Measurements from ENCODE around the gene MNT.

The MNT gene

DNA sequence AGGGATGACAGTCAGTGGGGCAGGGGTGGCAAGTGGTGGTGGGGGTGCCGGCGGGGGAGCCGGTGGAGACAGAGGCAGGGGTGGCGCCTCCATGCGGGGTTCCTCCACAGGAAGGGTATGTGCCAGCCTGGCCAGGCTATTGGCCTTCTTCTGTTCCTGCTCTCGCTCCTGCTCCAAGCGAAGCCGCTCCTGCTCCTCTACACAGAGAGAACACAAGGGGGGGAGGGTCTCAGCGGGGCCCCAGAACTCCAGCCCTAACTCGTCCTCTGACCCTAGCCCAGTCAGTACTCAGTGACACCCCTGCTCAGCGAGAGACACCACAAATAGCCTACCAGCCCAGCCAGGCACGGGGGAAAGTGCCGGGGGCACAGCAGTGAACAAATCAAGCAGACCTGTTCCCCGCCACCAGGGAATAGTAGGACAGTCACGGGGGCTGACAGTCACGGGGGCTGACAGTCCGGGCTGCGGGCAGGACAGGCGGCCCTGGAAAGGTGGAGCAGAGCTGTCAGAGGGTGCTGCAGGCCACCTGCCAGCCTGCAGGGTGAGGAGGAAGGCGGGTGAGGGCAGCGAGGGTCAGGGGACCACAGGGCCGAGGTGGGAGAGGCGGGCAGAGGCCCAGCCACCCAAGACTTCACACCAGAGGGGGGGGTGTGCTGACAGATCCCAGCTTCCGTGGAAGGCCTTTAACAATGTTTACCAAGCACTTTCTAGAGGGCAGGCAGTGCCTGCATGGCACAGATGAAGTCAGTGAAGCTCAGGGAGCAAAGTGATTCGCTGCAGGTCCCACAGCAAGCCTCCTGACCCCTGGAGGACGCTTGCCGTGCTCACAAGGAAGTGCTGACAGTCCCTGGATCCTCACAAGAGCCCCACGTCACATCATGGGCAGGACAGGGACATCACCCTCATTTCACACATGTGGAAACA lies 5.3 kb downstream of the MNT start:
- DNase-seq: no peak

DNA sequence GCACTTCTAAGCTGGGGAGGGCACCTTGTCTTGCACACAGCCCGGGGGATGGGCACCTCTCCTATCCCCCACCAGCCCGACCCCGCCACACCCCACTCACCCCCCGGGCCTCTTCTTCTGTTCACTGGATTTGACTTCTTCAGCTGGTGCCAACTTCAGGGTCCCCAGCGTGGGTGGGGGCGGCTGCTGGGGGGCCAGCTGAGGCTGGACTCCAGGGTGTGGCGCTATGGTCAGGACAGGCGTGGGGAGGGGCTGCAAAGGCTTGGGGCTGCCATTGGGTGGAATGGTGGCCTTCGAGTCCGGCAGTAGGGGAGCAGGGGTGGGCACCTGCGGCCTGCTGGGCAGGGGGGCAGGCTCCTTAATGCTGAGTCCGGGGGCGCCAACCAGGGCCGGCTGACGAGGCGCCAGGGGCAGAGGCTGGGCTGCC lies 6.1 kb downstream of the MNT start:
- no peak for DNase-seq

DNA sequence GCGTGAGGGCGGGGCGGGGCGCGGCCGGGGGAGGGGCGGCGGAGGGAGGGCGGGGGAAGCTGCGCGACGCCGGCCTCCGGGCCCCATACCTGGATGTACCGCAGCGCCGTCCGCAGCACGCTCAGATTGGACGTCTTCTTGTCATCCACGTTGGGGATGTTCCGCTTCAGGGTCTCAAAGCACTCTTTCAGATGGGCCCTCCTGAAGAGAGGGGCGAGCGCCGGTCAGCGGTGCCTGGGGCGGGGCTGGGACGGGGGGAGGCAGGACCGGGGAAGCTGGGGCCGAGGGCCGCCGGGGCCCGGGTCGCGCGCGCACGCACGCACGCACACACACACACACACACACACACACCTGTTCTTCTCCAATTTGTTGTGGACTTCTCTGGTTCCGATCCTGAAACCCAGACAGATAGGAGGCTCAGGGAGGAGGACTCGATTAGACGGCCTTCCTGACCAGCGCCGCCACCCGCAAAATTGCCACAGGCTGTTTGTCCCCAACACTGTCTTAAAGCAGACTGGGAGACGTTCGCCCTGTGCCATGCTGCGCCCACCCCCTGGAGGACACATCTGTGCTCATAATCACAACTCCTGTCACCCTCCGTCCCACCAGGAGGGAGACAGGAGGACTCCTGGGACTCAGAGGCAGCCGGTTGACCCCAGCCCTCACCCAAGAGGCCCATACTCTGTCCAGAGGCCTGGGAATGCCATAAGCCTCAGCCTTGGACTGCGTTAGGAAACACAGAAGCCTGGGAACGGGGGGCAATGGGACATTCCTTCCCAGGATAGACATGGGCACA lies 6.7 kb downstream of the MNT start:
- DNase-seq: no peak

DNA sequence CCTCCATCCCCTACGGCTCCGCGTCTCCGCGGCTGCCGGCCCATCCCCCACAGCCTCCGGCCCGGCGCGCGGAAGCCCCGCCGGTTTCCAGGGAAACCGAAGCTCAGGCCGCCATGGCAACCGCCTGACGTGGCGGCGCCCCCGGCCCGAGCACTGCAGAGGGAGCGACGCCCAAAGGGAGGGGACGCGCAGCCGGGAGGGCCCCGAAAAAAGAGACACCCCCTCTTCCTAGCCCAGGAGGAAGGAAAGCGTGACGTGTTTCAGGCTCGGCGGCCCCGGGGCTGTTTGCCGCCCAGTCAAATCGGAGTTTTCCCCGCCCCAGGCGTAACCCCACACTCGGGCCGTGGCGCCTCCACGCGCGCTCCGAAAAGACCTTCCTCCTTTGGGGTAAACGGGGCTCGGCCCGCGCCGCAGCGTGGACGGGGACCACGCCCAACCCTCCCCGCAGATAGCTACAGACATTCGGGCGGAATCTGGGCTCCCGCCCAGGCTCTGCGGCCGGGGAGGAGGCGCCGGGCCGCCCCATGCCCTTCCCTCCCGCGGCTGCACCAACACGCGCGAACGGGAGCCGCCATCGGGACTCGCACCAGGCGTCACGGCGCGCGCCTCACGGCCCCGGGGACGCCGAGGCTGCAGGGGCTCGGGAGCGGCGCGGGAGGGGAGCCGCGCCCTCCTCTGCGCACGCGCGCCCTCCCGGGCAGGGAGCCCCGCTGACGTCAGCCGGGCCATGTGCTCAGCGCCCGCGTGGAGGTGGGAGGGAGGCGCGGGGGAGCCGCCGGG lies 7.5 kb downstream of the MNT start:
- DNase-seq: peak; percentile 96

DNA sequence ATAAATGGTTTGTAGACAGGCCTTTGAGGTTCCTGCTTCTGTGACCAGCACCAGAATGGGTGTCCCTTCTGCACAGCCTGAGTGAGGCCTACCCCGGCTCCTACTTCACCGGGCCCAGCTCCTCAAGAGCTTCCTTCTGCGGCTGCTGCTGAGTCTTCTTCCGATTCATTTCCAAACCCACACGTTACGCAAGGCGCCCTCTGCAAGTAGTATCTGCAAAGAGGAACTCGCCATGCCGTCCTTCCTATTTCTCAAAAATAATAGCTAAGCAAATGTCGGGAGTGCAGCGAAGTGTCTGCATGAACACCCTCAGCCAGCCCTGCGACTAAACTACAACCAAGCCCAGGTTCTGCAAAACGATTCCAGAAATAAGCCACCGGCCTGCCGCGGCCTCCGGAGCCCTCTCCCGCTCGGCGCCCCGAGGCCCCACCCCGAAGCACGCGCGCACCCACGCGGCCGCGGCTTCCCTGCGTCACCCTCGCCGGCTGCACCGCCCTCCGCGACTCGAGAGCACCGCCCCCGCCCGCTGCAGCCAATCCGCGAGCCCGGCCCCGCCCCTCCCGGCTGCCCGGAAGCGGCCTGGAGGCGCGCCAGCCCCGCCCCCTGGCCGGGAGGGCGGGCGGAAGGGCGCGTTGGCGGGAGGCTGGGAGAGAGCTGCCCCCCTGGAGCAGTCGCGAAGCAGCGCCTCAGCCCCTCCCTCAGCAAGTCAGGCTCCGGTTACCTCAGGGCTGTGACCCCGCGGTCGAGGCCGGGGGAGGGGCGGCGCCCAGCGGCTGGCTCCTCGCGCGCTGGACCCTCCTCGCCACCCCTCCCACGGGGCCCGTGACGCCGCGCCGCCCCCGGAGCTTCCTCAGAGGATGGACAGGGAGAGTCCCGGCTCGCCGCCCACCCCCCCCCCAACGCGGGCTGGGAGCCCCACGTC lies 8.3 kb downstream of the MNT start:
- DNase-seq: peak; percentile 98

DNA sequence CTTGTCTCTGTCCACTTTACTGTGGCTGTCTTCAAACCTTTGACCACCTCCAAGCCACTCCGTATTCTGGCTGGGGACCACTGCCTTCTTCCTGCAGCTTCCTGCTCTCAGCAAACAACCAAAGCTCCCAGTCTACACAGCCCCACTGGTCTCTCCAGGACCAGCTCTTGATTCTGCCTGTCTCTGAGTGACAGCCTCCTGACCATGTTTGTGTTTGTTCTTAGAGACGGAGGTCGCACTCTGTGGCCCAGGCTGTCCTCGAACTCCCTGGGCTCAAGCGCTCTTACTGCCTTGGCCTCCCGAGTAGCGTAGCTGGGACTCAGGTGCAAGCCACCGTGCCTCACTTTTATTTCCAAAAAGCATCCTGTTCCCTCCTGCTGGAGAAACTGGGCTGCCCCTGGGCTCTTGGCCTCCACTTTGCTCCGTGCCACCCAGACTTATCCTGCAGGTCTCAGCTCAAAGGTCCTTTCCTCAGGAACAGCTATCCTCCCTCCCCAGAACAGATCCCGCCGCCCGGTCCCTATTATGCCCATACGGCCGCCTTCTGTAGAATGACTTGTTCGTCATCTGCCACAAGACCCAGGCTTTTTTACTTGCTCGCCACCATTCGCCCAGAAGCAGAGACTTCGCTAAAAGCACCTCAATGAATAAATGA lies 9.1 kb downstream of the MNT start:
- no peak for DNase-seq

DNA sequence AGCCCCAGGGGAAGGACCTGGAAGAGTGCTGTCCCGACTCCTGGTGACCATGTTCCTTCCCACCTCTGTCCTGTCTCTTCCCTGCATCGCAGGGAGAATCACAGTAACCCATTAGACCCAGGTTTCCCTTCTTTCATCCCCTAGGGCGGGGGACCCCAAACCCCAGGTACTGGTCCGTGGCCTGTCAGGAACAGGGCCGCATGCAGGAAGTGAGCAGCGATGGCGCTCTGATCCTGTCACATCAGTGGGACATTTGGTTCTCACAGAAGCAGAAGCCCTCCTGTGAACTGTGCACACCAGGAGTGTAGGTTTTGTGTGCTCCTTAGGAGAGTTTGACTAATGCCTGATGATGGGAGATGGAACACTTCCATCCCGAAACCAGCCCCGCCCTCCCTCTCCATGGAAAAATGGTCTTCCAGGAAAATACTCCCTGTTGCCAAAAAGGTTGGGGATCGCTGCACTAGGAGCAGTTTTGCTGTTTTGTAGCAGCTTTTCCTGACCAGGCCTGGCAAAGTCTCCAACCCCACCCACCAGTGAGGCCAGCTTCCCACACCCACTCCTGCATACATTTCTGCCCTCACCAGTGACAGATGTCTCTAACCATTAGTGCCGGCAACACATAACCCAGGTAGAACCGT lies 10.5 kb downstream of the MNT start:
- DNase-seq: no peak

DNA sequence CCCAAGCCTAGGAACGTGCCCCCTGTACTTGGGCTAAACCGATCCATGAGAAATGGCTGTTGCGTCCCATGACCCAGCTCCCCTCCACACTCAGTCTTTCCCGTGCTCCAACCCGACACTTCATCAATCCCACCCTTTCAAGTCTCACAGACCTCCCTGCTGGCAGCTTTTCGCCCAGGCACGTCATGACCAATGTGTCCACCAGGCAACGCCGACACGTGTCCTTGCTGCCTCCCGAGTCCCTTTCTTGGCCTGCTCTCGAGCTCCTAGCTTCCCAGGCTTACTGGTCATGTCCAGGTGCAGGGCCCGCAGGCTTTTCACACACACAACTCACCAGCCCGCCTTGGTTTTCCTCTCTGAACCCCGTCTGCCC lies 12.2 kb downstream of the MNT start:
- DNase-seq: no peak

DNA sequence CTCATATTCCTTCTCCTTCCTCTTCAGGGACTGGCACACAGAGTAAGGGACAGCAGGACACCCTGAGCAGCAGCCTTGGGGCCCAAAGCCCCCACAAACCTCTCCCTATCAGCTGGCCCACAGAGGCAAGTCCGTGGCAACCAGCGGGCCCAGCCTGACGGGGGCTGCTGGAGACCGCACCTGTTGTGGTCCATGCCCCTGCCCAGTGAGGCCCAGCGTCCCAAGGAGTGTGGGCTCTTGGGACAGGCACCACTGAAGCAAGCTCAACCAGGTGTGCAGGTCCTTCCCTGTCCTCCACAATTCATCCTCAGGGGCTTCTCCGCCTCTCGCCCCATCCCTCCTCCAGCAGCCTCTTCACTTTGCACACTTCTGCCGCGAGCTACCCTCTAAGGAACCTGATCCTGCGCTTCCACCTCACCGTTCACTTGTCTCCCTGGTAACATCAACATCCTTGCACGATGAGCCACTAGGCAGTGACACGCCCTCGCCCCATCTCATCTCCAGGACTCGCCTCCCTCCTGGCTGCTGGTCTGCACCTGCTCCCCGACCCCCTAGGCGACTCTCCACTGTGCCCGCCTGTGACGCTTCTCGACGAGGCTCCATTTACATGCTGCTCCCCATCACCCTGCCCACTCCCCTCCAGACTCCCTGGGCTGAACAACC lies 12.7 kb downstream of the MNT start:
- no peak for DNase-seq

DNA sequence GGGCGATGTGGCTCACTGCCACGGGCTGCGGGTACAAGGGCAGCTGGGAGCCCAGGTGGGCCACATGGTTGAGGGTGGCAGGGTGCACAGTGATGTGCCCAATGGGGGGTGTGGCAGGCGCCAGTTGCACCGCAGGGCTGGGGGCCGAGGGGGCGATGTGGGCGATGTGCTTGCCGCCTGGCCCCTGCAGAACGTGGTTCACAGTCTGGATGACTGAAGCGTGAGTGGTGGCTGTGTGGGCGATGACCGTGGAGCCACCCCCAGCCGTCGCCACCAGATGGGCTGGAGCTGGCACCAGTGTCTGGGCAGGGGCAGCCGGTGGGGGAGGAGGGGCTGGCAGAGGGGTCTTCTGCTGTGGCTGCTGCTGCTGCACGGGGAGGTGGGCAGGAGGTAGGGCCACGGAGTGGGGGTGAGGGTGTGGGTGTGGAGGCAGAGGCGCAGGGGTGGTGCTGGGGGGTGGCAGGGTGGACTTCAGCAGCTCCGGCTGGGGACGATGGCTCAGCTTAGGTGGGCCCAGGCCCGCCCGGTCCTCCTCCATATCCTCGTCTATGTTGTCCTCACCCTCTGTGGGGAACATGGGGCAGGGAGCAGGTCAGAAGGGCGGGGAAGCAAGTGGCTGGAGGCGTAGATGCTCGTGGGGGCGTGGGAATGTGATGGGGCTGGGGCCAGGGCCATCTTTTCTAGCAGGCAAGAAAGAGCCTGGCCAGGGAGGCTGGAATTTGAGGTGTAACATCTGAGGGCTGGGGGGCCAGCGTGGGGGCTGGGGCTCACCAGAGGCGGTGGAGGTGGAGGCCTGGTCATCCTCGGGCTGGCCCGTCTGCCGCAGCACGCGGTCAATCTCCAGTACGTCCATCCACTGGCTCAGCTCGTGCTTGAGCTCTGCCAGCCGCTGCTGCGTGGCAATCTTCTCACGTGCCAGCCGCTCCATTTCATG lies 13.5 kb downstream of the MNT start:
- DNase-seq: no peak

DNA sequence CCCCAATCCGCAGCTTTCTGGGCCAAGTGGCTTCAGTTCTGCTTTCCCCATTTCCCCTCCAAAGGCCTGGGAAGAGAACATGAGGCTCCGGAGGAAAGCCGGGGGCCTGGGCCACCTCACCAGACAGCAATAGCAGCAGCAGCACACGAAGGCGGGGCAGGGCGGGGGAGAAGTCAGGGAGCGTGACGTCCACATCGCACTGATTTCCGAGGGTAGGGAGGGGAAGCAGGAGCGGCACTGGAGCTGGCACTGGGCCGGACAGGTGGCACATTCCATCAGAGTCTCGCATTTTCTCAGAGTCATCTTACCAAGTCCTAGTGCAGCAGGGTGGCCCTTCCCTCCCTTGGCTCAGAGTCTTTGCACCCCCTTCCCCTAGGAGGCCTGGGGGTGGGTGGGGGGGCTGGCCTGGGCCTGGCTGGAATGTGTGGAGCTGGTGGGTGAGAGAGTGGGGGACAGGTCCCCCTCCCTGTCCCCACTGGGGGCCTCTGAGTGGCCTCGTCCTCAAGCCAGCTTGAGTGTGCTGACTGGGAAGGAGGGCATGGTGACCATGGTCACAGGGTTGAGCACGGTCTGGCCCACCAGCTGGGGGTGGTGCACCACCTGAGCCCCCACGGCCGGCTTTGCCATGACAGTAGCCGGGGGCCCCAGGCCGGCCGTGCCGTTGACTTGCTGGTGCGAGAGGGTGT lies 14.3 kb downstream of the MNT start:
- DNase-seq: no peak

DNA sequence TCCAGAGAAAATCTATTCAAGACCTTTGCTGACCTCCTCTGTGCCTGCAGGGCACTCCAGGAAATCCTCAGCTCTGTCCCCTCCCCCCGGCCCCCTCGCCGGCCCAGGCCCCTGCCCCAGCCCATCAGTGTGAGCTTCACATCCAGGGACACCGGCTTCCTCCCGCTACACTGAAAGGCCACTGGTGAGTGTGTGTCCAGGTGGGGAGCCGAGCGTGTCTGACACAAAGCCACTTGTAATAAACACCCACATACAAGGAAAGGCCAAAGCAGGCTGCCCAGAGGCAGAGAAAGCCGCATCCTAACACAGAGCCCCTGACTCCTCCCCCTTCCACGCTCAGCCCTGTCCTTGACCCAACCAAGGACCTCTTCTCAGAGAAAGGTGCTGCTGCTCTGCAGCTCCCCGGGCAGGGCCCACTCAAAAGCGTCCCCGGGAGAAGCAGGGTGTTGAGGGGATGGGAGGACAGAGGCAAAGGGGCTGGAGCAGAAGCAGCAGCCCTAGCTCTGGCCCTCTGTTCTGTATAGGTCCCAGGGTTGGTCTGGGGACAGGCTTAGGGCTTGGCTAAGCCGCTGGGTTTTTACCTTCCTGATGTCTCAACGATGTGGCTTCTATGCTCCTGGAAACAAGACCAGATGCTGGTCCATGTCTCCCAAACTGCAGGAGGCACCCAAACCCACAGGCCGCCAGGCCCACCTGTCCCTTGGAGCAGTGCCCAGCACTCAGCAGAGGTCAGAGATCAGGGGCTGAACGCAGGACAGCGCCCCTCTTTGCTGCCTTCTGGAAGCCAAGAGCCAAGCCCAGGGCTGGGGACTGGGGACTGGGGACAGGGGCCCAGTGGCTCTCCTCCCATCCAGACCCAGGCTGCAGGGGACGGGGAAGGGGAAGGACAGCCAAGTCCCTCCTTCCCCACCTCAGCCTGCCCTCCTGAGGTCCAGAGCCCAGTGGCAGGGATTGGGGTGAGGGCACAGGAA lies 15.3 kb downstream of the MNT start:
- no peak for DNase-seq

DNA sequence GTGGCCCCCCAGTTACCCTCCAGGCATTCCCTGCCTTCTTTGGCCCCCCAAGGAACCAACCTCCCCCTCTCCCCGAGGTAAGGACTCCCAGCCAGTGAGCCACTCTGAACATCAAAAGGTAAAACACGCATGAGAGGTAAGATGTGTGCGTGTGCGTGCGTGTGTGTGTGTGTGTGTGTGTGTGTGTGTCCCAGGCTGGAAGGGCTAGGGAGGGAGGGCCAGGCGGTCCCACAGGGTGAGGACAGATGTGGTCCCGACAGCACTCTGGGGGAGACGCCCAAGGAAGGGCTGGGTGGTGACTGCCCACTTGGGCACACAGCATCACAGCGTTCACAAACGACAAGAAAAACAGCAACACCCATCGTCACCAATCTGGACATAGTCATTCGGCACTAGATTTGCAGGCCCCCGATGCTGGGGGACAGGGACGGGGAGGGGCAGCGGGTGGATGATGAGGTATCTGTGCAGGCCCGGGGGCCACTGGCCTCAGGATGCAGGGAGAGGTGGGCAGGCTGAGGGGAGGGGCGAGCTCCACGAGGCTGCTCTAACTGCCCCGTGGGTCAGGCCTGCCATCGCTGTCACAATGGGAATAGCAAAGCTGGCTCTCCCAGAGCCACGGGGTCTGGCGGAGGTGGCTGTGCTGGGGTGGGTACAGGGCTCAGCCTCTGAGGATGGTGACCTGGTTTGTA lies 16.3 kb downstream of the MNT start:
- DNase-seq: no peak

DNA sequence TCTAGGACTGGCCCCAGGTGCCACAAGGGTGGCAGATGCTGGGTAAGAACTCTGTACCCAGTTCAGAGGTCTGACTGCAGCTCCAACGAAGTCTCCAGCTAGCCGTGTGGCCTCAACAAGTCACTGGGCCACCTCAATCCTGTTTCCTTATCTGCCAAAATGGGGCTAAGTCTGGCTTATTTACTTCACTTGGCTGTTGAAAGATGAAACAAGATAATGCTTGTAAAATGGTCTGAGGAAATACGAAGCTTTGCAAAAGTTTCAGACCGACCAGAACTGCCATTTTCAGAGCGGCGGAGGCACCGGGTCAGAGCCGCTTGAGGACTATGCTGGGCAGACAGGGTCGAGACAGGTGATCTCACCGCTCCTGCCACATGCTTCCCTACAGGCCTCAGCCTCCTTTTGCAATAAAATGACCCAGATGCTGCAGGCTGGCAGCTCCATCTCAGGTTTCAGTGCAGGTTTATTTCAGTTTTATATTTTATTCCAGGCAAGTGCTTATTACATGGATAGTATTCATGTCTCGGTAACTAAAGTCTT lies 17.2 kb downstream of the MNT start:
- no peak for DNase-seq

DNA sequence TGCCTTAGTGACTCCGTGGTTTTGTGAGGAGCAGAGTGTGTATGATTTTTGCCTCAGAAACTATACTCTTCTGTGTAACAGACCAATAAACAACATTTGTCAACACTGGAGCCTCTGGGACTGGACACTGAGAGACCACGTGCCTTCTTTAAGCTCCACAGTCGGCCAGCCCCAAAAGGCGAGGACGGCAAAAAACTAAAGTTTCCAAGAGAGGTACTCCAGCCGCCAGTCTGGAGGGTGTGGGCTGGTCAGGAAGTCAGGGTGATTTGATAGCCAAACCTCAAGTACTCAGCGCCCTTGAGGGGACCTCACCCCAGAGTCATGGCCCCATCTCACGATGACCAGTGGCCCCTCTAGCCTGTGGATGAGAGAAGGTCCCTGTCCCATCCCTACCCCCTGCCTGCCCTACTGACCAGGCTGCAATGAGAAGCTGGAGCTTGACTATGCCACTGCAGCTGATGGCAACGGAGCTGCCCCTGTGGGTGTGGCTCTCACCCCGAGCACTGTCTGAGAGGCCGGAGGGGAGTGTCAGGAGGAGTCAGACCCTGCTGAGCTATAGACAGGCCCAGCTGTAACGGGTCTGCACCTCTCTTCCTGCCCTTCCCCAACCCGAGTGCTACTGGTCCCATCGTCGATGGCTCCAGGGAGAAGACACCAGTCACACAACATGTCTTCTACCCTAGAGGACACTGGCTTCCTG lies 19.8 kb downstream of the MNT start:
- no peak for DNase-seq

All from central memory CD4-positive, alpha-beta T cell (primary cell).